GM19455 (cell line): ENCODE data around the gene MOCS2.

ENCODE experiments used
- ATAC-seq: cut with Tn5 transposase; IDR thresholded peaks from one replicate; pipeline ENCODE4 v1.9.1; 2021; ENCODE audit not compliant: unreplicated experiment

MOCS2 gene

DNA sequence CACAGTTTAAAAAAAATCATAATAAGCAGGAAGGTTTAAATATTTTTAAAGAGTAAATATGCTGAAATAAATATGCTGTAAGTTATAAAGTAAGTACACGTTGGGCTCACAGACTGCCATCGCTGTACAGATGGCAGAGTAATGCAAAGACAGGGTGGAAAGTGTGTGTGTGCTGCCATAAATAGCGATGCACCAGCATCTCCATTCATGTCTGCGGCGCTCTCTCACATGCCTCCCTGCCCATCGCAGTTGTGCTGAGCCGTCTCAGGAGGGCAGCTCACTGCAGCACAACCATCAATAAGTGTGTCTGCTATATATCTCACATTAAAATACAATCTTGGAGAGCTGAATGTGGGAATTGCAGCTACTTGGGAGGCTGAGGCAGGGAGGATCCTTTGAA lies 14.3 kb downstream of the MOCS2 start:
- ATAC-seq: no peak

DNA sequence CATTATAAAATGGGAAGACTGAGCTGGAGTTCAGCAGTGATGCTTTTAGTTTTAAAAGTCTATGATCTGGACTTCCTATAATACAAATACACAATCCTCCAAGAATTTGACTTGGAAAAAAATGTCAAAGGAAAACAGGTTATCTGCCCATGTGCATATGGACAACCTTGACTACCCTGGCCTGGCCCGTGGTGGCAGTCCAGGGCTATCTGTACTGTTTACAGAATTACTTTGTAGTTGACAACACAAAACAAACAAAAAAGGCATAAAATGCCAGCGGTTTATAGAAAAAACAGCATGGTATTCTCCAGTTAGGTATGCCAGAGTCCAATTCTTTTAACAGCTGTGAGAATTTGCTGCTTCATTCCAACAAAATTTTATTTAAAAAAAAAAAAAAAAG lies 17.3 kb downstream of the MOCS2 start:
- ATAC-seq: no peak

DNA sequence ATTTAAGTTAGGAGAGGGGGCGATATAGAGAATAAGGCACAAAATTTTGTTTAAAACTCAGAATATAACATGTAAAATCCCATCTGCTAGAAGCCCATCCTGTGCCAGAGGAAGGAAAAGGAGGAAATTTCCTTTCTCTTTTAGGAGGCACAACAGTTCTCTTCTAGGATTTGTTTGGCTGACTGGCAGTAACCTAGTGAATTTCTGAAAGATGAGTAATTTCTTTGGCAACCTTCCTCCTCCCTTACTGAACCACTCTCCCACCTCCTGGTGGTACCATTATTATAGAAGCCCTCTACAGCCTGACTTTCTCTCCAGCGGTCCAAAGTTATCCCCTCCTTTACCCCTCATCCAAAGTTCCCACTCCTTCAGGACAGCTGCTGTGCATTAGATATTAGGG lies 18.3 kb downstream of the MOCS2 start:
- no peak for ATAC-seq

DNA sequence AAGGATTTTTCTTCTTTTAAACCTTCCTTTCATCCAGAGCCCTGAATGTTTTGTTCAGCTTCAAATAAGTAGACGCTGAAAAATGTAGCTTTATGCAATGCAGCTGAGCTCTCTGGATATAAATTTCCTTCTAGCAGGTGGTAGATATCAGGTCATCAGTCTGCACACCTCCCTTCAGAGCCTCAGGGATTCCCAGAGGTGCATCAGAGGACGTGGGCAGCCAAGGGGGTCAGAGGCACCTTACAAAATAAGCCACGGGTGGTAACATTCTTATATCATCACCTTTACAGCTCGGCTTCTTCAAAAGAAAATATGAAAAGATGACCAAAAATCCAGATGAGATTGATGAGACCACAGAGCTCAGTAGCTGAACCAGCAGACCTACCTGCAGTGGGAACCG lies 19.3 kb downstream of the MOCS2 start:
- ATAC-seq: no peak

DNA sequence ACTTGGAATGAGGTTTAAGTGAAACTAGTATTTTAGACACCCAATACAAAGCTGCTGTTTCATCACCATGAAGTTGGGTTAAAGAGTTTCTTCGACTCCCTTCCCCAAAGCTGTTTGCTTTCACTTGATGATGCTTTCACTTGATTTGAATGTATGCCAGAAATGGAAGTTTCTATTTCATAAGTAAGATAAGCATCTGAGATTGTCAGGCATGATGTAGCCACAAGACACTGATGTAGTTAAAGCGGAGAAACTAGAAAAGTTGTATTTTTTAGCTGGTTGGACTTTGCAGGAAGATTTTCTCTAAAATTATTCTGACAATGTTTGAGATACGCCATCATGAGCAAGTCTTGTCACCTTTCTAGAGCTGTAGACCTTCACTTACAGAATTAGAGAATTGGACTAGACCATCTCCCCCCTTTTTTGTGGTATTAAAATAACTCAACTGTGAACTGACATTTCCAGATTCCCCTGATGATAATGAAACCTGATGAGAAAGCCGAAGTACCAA lies 20.0 kb downstream of the MOCS2 start:
- peak; percentile 89 for ATAC-seq

DNA sequence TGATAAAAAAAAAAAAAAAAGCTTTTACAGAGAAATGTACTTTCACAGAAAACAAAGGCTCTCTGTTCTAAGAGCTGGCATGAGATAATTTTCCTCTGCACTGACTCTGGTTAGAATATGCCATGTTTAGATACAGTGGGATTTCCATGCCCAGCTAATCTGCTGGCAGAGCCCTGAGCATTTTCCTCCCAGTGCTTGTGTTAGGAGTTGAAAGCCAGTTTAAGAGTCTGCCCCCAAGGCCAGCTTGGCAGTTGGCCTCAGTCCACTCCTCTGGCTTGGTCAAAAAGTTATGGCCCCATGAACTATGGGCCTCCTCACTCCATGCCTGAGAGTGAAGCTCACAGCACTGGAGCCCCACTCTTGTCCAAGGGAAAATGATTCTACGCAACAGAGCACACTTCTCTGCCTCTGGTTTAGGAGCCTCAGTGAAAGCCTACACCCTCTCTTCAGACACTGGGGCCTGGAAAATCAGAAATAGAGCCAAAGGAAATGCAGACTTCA lies 21.9 kb downstream of the MOCS2 start:
- ATAC-seq: no peak

DNA sequence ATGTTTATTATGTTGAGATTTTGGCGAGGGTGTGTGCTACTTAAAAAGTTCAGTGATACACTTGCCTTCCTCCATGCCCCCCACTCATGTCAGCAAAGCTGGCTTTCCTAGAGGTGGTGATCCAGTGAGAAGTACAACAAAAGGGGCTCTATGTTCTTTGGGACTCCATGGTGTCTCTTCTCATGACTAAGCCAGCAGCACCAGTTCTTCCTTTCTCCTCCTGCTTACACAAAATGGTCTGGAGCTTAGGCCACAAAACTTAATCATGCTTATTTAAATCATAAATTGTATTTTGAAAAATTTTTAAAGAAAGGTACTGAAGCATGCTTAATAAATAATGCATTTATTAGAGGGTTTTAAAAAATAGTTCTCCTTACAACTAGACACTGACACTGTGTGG lies 22.4 kb downstream of the MOCS2 start:
- ATAC-seq: no peak

DNA sequence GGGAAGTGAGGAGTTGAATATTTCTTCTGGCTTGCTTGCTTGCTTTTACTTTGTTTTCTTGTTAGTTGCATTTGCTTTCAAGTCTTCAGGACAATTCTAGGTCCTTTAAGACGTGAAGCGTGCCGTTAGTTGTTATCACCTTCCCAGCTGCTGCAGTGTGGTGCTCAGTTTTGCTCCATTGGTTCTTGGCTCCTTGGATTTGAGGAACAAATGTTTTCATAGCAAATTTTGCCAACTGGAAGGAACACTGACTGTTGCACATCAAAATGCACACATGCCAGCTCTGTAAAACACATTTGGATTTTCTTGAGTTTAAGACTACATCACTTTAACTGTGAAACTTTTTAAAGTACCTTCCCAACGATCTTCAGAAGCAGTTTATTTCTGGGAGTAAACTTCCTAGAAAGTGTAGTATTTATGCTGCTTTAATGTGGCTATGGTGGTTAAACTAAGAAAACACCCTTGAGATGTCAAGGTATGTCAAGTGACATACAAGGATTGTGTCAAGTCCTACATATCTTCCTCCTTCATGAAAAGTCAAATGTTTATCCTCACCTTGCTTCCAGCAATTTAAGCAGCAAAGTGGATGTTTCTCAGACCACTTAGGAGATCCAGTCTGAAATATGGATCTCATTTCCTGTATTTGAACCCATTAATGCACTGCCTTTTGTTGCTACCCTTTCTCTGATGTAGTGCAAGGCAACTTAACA lies 24.9 kb downstream of the MOCS2 start:
- no peak for ATAC-seq

DNA sequence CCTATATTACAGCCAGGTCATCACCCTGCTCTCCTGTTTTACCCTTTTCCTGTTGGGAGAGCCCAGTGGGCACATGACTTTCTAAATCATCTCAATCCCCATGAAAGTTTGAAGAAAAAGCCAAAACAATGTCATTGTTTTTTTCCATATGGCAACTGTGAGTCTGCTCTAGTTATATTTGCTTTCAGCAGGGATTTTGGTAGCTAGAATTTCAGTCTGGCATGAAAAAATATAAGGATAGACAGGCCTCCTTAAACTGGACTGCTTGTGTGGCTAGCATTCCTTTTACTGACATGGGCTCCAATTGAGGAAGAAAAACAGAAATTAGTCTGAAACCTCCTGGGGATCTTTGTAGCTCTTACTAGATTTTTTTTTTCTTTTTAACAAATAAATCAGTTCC lies 25.6 kb downstream of the MOCS2 start:
- no peak for ATAC-seq

DNA sequence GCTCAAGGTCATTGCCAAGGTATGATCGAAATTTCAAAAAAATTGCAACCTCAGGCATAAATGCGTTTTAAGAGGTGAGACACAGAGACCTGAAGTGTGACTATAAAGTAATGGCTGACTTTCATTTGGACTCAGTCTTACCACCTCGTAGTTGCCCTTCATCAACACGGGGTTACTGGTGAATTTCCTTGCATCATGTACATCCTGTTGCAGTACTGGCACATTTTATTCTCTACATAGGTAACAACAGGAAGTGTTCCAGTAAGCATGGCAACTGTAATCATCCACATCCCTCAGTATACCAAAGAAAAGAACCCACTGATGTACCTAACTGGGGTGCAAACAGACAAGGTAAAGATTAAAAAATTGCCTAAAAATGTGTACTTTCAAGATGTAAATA lies 29.3 kb downstream of the MOCS2 start:
- no peak for ATAC-seq

DNA sequence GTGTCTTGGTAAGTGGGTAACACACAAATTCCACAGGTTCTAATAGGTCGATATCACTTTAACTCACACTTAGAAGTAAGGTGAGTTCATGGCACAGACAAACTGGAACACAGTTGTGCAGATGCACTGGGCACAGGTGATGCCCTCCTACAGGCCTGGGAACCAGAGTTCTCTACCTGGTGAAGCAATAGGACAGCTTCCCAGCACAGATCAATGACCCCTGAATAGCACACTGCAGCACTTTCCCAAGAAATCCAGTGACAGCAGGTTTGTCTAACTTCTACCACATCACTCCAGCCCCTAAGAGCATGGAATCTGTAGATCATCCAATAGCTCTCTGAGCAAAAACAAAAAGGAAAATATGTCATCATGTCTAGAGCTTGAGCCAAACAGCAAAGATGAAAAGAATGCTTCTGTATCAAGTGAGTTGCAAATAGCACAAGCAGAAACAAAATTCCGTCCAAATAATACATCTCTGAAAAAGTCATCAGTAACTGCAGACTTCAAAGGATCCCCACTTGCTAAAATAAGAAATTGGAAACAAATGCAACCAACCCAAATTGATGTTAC lies 33.5 kb downstream of the MOCS2 start:
- ATAC-seq: no peak

DNA sequence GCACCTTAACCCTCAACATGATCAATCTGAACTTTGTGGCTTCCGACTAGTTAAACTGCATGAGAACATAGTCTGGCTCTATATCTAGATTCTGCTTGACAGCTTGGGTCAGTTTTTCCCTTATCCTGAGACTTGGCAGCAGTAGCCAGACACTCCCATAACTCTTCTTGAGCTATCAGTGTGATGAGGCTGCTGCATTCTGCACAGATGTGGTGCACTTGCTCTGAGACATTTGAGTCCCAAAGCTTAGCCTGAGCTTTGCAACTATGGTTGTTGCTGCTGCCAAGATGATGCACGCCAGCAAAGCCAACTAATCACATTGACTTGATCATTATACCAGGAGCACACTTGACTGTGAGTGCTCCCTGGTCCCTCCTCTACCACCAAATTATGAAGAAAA lies 36.2 kb downstream of the MOCS2 start:
- ATAC-seq: no peak

DNA sequence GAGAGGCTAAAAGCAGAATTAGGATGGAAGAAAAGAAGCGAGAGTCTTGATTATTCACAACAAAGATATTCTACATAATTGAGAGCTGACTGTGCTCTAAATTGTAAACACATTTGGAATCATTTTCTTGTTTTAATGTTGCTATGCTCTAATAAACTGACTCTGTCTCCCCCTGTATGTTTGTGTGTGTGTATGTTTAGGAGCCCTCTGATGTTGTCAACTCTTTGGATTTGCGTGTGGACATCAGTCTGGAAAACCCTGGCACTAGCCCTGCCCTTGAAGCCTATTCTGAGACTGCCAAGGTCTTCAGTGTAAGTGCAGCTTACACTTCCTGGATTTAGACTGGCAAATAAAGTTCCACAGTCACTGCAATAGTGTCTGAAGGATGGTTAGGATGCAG lies 37.8 kb downstream of the MOCS2 start:
- no peak for ATAC-seq

DNA sequence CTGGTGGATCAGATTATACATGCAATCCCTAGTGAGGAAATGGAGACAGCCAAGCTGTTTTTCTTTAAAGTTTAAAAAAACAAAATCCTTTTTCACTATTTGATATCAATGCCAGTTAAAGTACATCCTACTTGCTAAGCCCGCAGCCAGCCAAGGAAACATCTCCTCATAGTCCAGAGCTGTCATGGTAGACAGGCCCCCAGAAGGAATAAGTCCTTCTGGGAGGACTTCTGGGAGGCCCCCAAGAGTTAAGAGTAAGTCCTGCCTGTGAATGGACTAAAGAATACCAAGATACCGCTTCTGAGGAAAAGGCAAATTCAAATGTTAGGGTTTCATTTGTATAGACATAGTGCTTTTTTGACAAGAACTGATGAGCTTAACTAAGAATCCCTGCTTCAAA lies 38.3 kb downstream of the MOCS2 start:
- ATAC-seq: no peak

DNA sequence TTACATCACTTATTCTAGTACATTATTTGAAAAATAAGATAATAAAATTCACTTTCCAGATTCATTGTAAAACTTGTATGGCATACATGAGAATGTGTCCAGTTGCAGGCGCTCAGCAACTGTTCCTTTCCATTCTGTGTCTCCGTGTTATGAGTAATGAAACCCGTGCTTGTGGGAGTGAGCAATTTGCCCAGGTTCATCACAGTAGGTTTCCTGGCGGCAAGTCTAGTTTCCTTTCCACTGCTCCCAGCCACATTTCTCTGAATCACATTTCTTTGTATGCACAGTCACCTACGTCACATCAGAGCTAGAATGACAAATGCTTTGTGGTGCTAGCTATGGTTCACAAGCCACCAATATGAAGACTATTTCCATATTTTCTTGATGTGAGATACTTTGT lies 39.9 kb downstream of the MOCS2 start:
- no peak for ATAC-seq

DNA sequence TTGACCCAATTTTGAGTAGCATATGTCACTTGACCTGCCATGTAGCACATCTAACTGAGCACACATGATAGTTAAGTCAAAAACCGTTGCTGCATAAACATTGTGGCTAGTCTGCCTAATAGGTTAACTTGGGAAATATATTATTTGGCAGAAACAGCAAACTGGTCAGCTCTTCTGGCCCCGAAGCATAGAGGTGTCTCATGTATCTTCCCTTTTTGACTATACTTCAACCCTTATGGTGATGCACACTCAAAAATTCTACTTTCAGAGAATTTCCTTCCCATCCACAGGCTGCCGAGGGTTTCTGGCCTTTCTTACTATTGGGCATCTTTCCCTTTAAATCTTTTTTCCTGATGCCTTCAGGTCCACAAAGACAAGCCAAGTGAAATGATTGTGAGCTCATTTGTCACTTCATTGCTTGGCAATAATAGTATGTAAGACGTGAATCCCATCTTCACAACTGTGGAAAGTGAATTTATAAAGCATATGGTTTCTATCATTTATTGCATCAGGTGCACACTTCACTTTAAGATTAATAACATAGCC lies 41.2 kb downstream of the MOCS2 start:
- ATAC-seq: no peak

DNA sequence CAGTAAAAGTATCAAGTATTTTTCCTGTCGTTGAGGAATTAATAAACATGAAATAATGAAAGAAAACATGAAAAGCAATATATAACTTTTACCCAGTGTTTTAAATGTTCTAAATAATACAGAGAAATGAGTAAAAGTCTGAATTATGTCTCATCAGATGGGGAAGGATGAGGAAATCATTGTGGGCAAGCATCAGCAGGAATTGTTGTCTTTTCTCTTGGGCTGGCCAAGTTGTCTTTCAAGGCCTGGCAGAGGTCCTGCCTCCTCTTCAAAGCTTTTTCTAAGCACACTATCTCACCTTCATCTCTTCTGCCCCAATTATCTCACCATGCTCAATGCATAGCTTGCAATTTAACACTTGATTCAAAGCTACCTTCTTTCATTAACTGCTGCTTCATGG lies 41.9 kb downstream of the MOCS2 start:
- ATAC-seq: no peak

DNA sequence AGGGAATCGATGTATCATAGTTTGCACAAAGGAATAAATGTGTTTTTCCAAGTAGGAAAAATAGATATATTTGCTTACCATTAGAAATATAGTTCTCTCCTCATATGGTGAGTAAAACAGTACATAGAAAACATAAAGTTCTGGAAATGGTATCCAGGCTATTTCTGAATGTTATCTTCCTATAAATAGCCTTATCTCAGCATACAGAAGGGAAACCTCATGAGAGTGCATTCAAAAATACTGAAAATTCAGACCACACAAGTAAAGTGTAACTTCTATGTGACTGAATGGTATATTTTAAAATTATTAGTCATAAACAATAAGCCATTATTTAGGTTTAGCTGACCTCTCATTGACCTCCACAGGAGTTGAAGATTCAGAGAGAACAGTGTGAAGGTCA lies 43.5 kb downstream of the MOCS2 start:
- ATAC-seq: no peak

DNA sequence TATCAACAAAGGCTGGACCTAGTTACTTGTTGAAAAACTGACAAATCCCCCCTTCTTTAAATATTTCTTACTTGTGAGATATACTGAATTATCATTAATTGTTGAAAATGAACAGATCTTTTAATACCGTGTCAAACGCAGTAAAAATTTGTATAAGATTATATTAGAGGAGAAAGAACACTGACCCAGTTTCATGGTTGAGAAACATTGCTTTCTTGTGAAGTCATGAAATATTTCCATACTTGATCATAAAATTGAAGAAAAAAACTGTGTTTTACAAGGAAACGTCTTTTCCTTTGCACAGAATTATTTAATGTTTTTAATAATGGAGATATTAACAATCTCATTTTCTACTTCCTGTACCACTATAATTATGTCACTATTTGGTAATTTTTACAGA lies 45.8 kb downstream of the MOCS2 start:
- no peak for ATAC-seq

DNA sequence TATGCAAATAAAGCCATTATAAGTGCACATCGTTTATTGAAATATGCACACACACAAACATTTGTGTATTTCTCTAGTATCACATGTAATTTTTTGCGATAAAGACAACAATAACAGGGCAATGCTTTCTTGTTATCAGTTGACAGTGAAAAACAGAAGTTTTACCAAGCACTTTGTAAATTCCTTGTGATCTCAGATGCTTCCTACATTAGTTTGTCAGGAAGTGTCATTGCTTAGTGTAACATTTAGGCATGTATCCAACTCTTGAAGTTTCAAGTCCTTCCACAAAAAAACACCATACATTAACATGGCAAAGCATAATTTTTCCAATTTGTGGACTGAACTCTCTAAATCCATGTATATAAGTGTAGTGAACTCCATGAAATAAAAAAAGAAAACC lies 46.4 kb downstream of the MOCS2 start:
- no peak for ATAC-seq

DNA sequence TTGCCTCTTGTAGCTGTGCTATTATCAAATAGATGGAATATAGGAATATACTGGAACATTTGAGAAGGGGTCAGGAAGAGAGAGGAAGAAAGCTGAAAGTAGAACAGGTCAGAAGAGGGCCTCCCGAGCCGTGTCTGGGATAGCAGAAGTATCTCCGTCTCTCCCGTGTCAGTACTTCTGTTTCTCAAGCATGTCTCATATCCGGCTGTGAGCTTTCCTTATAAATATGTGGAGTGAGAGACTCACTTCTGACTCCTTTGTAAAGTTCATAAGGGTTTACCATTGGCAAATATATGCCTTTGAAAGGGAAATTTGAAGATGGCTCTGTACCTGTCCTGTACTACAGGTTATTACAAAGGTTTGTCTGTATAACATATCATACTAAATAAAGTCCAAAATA lies 50.3 kb downstream of the MOCS2 start:
- ATAC-seq: no peak

DNA sequence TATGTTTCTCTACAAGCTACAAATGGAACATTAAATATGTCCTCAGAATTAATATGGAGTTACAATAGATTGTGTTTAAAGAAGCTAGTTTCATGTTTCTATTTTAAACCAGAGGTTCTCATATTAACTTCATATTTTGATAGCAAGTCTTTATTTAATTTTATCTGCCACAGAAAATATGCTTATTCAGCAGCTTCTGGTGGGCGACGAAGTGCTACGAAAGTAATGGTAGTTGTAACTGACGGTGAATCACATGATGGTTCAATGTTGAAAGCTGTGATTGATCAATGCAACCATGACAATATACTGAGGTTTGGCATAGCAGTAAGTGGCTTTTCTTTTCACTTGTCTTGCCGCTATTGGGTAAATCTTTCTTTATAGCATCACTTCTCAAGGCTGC lies 54.2 kb downstream of the MOCS2 start:
- no peak for ATAC-seq

DNA sequence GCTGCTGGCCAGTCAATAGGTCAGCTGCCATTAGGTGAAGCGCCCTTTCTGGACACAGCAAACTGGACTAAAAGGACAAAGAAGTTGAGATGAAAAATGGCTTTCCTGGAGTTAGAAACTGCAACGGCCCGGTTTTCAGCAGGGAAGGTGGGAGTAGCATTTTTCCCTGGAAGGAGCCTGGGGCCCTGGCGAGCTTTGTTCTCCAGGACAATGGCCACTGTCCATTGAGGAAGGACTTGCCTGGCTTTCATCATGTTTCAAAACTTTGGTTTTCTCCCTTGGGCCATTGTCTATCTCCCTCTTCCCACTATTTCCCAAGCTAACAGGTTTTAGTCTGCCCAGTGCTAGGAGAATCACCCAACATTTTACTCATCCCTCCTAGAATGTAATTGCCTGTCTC lies 56.2 kb downstream of the MOCS2 start:
- ATAC-seq: no peak
